Measurements from ENCODE around the gene GLIS2. TPM values are rescaled to one million over a fixed set of nuclear protein-coding genes. Genes with fewer than 3 reads are reported as not detected.

GLIS2 gene
- total and polyA plus RNA-seq, 10 of the 15 experiments (the other 5 are each of a cell fraction or from before 2014, with no cell fraction given): 0.03 to 0.64 (median 0.18) TPM; not detected in 4

DNA sequence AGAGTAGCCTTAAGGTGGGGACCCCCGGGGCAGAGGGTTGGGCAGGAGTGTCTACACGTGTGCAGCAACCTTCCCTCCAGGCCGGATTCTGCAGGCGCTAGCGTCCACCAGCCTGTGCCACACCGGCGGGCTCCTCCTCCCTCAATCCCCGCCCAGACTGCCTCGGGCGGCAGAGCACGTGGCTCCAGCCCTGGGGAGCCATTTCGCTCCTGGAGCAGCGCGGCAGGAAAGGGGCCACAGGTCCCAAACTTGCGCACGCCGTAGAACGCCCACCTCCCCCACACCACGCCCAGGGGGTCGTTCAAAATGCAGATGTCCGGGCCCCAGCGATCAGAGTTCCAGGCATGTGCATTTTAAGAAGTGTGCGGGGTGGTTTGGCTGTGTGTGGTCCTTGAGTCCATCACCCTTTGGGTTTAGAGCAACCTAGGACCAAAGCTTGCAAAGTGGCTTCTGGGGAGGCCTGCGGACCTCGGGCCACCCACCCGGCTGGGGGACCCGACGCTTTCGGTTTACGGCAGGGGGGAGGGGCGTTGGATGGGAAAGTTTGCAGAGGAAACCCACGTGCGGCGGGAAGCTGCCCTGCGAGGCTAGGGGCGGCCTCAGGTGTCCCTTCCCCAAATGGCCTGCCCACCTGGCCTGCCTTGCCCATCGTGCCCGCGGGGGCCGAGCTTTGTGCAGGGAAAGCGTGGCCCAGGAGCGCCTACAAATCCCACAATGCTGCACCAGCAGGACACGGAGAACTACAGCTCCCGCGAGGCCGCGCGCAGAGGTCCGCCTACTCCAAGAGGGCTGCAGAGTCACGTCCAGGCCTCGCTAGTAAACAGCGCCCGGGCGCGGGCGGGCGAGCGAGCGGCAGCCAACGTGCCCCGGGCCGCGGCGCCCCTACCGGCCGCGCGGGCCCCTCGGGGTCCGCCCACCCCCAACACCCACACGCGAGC lies 44.4 kb upstream of the GLIS2 start (continued):
- TF ChIP-seq BCLAF1 (IDR thresholded peaks at IDR 0.05) (no peak), TCF7 (IDR thresholded peaks at IDR 0.05; ENCODE audit: borderline replicate concordance) (no peak), DPF2 (IDR thresholded peaks at IDR 0.05) (0 out of 2 replicates have a peak, but pooled peaks have one; percentile 70), FOXK2 (IDR thresholded peaks at IDR 0.05) (no peak)
- TF ChIP-seq, protein P1, sequence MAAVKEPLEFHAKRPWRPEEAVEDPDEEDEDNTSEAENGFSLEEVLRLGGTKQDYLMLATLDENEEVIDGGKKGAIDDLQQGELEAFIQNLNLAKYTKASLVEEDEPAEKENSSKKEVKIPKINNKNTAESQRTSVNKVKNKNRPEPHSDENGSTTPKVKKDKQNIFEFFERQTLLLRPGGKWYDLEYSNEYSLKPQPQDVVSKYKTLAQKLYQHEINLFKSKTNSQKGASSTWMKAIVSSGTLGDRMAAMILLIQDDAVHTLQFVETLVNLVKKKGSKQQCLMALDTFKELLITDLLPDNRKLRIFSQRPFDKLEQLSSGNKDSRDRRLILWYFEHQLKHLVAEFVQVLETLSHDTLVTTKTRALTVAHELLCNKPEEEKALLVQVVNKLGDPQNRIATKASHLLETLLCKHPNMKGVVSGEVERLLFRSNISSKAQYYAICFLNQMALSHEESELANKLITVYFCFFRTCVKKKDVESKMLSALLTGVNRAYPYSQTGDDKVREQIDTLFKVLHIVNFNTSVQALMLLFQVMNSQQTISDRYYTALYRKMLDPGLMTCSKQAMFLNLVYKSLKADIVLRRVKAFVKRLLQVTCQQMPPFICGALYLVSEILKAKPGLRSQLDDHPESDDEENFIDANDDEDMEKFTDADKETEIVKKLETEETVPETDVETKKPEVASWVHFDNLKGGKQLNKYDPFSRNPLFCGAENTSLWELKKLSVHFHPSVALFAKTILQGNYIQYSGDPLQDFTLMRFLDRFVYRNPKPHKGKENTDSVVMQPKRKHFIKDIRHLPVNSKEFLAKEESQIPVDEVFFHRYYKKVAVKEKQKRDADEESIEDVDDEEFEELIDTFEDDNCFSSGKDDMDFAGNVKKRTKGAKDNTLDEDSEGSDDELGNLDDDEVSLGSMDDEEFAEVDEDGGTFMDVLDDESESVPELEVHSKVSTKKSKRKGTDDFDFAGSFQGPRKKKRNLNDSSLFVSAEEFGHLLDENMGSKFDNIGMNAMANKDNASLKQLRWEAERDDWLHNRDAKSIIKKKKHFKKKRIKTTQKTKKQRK (IDR thresholded peaks at IDR 0.05; ENCODE audit: low read depth, low read length): no peak
